Peyer's patch (tissue), 4 donors: ENCODE data around the gene MRI1. TPM values are rescaled to one million over a fixed set of nuclear protein-coding genes. Genes with fewer than 3 reads are reported as not detected.

ENCODE experiments used
- DNase-seq, 3 donors: peaks; one replicate each; pipeline ENCODE4 v3.0.0-alpha.2; 2017 to 2019
- H3K27ac ChIP-seq, 4 donors: fragments of 200-600 bp; sonication (generic); one replicate each; pipeline ENCODE4 v1.5.1; 2016 to 2019
- H3K27me3 ChIP-seq, 2 donors: fragments of 200-600 bp; sonication (generic); one replicate each; pipeline ENCODE4 v1.5.1; 2019
- H3K36me3 ChIP-seq, 3 donors: fragments of 200-600 bp; sonication (generic); one replicate each; pipeline ENCODE4 v1.5.1; 2016 to 2019
- H3K4me1 ChIP-seq, 4 donors: fragments of 200-600 bp; sonication (generic); one replicate each; pipeline ENCODE4 v1.5.1; 2016 to 2019
- H3K4me3 ChIP-seq, 4 donors: fragments of 200-600 bp; sonication (generic); 1 replicate in 3 of 4; 2 replicates in 1 of 4; pipeline ENCODE4 v1.5.1; 2016 to 2019; ENCODE audit warnings: mild to moderate bottlenecking in 1 of 4
- H3K9me3 ChIP-seq, 4 donors: fragments of 200-600 bp; sonication (generic); one replicate each; pipeline ENCODE4 v1.5.1; 2016 to 2019; ENCODE audit warnings: mild to moderate bottlenecking in 1 of 4
- CTCF ChIP-seq, 6 experiments: fragments of 450-650 bp in 4 of 6; fragments of 200-600 bp in 2 of 6; sonication (generic) in 1 of 6; IDR thresholded peaks; one replicate each; pipeline ENCODE4 v1.5.1; 2017 to 2019; ENCODE audit warnings: antibody characterized with exemption in 6 of 6, mild to moderate bottlenecking in 3 of 6, moderate library complexity in 1 of 6
- POLR2A ChIP-seq, 2 donors: fragments of 450-650 bp; IDR thresholded peaks; one replicate each; pipeline ENCODE4 v1.5.1; 2017; ENCODE audit warnings: antibody characterized with exemption in 2 of 2, mild to moderate bottlenecking in 2 of 2, moderate library complexity in 2 of 2
- total RNA-seq, 4 donors: library from RNA; depleted of rRNA; stranded (reverse); fragments of >200 nt; gene quantifications; one replicate each; pipeline ENCODE4 v1.1.0, GENCODE V29; 2016

The MRI1 gene
- total RNA-seq, 4 donors from 2014 or later: 59.2 to 126 (median 95.7) TPM

GRCh38 chr19:13726323-13726722 lies 38.0 kb upstream of the MRI1 start:
- H3K4me3 ChIP-seq: no peak overlapping the region
- H3K36me3 ChIP-seq: no peaks in the 10 kb centered on the region
- H3K9me3 ChIP-seq: no peaks in the 10 kb centered on the region
- DNase-seq: no peak
- H3K27me3 ChIP-seq: no peaks in the 10 kb centered on the region
- peaks cover 0 to 10% (median 0%) of the 10 kb centered on the region in 4 donors for H3K4me1 ChIP-seq
- H3K27ac ChIP-seq: no peak overlapping the region
- TF ChIP-seq CTCF (IDR thresholded peaks at IDR 0.05) (no peak), POLR2A (IDR thresholded peaks at IDR 0.05) (no peak)

GRCh38 chr19:13727798-13728197 lies 36.5 kb upstream of the MRI1 start:
- DNase-seq: no peak
- H3K36me3 ChIP-seq: no peaks in the 10 kb centered on the region
- H3K9me3 ChIP-seq: no peaks in the 10 kb centered on the region
- no peak overlapping the region for H3K4me3 ChIP-seq
- H3K4me1 ChIP-seq: peaks cover 0 to 15% (median 5%) of the 10 kb centered on the region in 4 donors
- TF ChIP-seq POLR2A (IDR thresholded peaks at IDR 0.05) (no peak), CTCF (IDR thresholded peaks at IDR 0.05) (no peak)
- H3K27me3 ChIP-seq: no peaks in the 10 kb centered on the region
- H3K27ac ChIP-seq: no peak overlapping the region

- Histone ChIP-seq H3K4me1 (peaks cover 0 to 15% (median 5%) of the 10 kb centered on the region in 4 donors), H3K27ac (no peak overlapping the region), H3K36me3 (no peaks in the 10 kb centered on the region), H3K4me3 (no peak overlapping the region), H3K9me3 (no peaks in the 10 kb centered on the region), H3K27me3 (no peaks in the 10 kb centered on the region)
- no peak for TF ChIP-seq POLR2A (IDR thresholded peaks at IDR 0.05)
- no peak for TF ChIP-seq CTCF (IDR thresholded peaks at IDR 0.05)
- DNase-seq: no peak
These were observed 34.5 kb upstream of the MRI1 start for GRCh38 chr19:13729859-13730258.

GRCh38 chr19:13731147-13731964 lies 33.0 kb upstream of the MRI1 start:
- TF ChIP-seq CTCF (IDR thresholded peaks at IDR 0.05) (no peak), POLR2A (IDR thresholded peaks at IDR 0.05) (peak in 1 of 2 donors; percentile 56)
- H3K27ac ChIP-seq: peak overlapping the region; percentile 65 to 89 (median 75)
- peak overlapping the region; percentile 46 to 64 (median 55) for H3K4me3 ChIP-seq
- no peaks in the 10 kb centered on the region for H3K27me3 ChIP-seq
- no peaks in the 10 kb centered on the region for H3K9me3 ChIP-seq
- no peaks in the 10 kb centered on the region for H3K36me3 ChIP-seq
- peak; percentile 94 to 98 (median 98) for DNase-seq
- peaks cover 0 to 15% (median 5%) of the 10 kb centered on the region in 4 donors for H3K4me1 ChIP-seq

GRCh38 chr19:13732337-13732736 lies 32.0 kb upstream of the MRI1 start:
- H3K27ac ChIP-seq: no peak overlapping the region
- TF ChIP-seq POLR2A (IDR thresholded peaks at IDR 0.05) (no peak), CTCF (IDR thresholded peaks at IDR 0.05) (no peak)

More at GRCh38 chr19:13732337-13732736, 32.0 kb upstream of the MRI1 start:
- Histone ChIP-seq H3K4me1 (peaks cover 0 to 15% (median 5%) of the 10 kb centered on the region in 4 donors), H3K36me3 (no peaks in the 10 kb centered on the region), H3K9me3 (no peaks in the 10 kb centered on the region), H3K27me3 (no peaks in the 10 kb centered on the region), H3K4me3 (peak overlapping the region in 2 of 4 donors; percentile 58 to 64)
- DNase-seq: no peak
